ENCODE data around the gene RPLP1.

- TF ChIP-seq POLR2A (IDR thresholded peaks at IDR 0.05) (no peak), CTCF (IDR thresholded peaks at IDR 0.05) (no peak)
These were observed 18.4 kb upstream of the RPLP1 start for GRCh38 chr15:69434238-69434637.
